ENCODE data around the gene LIPC.

The LIPC gene

DNA sequence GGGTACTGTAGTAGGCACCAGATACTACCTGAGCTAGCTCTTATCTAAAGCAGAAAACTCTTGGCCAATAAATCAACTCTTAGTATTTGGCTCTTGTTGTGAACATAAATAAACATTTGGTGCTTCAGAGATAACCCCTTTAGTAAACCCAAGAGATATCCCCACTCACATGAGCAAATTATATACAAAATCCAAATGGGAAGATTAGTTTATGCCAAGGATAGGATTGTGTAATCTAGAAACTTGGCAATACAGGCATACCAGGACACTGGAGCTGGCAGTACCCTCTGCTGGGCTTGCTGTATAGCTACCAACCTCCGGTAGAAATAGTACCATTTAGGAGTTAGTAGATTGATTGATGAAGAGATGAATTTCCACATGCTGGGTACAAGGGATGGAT, 127.0 kb downstream of the LIPC start:
- H3K27ac ChIP-seq, result no peak overlapping the region
- TF ChIP-seq ZFX (IDR thresholded peaks at IDR 0.05; ENCODE audit: borderline replicate concordance), result no peak
- TF ChIP-seq, protein P1, sequence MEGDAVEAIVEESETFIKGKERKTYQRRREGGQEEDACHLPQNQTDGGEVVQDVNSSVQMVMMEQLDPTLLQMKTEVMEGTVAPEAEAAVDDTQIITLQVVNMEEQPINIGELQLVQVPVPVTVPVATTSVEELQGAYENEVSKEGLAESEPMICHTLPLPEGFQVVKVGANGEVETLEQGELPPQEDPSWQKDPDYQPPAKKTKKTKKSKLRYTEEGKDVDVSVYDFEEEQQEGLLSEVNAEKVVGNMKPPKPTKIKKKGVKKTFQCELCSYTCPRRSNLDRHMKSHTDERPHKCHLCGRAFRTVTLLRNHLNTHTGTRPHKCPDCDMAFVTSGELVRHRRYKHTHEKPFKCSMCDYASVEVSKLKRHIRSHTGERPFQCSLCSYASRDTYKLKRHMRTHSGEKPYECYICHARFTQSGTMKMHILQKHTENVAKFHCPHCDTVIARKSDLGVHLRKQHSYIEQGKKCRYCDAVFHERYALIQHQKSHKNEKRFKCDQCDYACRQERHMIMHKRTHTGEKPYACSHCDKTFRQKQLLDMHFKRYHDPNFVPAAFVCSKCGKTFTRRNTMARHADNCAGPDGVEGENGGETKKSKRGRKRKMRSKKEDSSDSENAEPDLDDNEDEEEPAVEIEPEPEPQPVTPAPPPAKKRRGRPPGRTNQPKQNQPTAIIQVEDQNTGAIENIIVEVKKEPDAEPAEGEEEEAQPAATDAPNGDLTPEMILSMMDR (IDR thresholded peaks at IDR 0.05), result no peak

DNA sequence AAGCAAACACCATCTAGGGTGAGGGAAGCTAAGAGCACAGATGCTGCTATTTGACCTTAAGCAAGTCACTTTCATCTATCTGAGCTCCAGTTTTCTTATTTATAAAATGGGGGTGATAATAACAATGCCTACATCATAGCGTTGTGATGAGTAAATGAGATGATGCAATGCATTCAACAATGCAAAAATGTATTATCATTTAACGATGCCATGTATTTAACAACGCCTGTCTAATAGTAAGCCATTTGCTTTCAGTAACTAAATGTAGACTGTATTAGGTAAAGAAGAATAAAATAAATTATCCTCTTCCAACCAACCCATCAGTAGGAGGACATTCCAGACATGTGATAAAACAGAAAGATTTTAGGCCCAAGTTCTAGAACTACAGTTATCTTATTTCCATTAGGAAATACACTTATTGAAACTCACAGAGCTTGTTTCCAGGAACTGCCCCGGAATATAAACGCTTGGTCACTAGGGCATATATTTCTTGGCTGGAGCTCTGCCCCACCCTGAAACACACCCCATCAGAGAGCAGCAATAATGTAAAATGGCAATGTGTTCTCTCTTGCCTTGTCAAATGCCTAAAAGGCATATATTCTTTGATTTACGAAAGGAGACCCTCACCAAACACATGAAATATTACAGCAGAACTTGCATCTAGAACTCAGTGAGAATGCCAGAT, 128.3 kb downstream of the LIPC start:
- no peak overlapping the region for H3K27ac ChIP-seq
- TF ChIP-seq, protein P1 (IDR thresholded peaks at IDR 0.05), result no peak
- no peak for TF ChIP-seq ZFX (IDR thresholded peaks at IDR 0.05; ENCODE audit: borderline replicate concordance)

DNA sequence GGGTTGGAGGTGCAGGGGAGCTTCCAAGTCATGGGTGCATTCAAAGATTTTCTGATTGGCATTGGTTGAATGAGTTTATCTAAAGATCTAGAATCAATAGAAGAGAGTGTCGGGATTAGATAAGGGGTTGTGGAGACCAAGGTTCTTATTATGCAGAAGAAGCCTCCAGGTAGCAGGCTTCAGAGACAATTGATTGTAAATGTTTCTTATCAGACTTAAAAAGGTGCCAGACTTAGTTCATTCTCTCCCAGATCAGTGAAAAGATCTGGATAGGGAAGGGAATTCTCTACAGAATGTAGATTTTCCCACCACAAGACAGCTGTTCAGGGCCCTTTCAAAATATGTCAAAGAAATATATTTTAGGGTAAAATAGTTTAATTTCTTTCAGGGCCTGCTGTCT, 129.5 kb downstream of the LIPC start:
- no peak overlapping the region for H3K27ac ChIP-seq
- no peak for TF ChIP-seq ZFX (IDR thresholded peaks at IDR 0.05; ENCODE audit: borderline replicate concordance)
- TF ChIP-seq, protein P1 (IDR thresholded peaks at IDR 0.05), result no peak

DNA sequence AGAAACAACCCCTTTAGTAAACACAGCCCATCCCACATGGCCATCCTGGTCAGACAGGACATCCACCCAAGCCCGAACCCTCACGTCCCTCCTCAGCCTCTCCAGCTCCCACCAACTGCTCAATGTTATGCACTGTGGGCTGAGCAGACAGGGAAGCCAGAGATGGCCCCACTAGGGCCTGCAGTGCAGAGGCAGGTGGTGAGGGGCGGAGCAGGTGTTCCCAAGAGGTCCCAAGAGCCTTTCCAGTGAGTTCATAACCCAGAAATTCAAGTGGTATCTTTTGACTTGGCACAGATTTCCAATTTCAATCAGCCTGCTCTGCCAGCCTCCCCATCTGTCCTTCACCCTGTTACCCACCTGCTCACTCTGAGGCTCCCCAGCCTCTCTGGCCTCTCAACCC, 130.3 kb downstream of the LIPC start:
- H3K27ac ChIP-seq, result no peak overlapping the region
- TF ChIP-seq, protein P1 (IDR thresholded peaks at IDR 0.05), result no peak
- no peak for TF ChIP-seq ZFX (IDR thresholded peaks at IDR 0.05; ENCODE audit: borderline replicate concordance)

DNA sequence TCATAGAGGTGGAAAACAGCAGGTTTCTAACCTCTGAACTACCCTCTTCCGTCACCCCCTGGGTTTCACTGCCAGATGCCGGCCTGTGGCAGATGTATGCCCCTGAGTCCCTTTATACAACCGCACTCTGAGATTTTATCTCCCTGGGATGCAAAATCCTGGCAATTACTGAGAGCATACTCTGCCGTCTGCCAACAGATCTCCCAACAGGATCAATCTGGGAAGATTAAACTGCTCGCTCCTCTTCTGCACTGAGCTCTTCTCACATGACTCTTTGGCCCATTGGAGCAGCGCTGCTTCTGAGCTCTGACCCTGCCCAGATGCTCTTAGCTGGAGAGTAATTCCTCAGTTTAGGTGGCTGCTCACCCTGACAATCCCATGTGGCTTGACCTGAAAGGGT, 133.2 kb downstream of the LIPC start:
- TF ChIP-seq ZFX (IDR thresholded peaks at IDR 0.05; ENCODE audit: borderline replicate concordance), result no peak
- no peak overlapping the region for H3K27ac ChIP-seq

DNA sequence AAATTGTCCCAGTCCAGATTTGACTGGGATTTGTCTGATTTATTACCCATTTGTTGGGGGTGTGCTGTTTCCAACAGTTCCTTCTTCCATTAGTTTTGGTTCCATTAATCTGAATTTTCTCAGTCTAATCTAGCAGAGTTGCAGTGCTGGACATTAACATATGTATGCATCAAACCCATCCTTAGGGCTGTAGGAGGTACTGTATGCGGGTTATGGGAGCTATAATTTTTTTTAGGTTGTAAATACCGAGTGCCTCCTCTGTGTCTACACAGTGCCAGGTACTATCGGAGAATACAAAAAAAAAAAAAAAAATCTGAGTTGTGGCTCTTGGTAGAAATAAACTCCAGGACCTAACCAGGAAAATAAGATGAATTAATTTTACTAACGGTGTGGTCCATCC, 133.8 kb downstream of the LIPC start:
- no peak overlapping the region for H3K27ac ChIP-seq
- TF ChIP-seq, protein P1 (IDR thresholded peaks at IDR 0.05), result no peak
- no peak for TF ChIP-seq ZFX (IDR thresholded peaks at IDR 0.05; ENCODE audit: borderline replicate concordance)

DNA sequence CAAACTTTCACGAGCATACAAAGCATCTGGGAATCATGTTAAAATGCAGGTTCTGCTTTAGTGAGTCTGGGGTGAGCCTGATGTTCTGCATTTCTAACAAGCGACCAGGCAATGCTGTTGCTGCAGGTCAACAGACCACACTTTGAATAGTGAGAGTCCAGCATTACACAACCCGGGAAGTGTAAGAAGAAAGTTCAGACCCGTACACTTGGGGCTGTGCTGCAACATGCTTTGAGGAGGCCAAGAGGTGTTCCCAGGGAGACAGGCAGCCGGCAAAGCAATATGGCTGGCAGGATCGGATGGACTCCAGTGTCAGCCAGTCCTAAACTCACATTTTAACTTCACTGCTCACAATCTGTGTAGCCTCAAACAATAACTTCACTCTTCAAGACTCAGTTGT, 134.2 kb downstream of the LIPC start:
- TF ChIP-seq, protein P1 (IDR thresholded peaks at IDR 0.05), result no peak
- no peak for TF ChIP-seq ZFX (IDR thresholded peaks at IDR 0.05; ENCODE audit: borderline replicate concordance)
- H3K27ac ChIP-seq, result no peak overlapping the region

DNA sequence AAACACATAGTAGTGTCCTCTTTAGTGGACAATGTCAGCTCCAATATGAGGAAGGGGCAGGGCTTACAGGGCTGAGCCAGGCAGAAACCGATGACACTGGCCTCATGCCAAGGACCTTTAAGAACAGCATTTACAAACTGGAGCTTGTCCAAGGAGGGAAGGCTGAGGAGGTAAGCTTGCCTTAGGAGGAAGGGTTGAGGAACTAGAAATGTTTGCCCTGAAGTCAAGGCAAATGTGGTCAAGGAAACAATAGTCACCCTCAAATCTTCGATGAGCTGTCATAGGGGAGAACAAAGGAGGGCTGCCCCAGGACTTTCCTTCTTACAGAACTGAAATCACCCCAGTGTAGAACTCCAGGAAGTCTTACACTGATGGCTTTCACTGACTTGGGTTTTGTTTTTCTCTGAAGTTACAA, 136.4 kb downstream of the LIPC start:
- no peak overlapping the region for H3K27ac ChIP-seq
- TF ChIP-seq ZFX (IDR thresholded peaks at IDR 0.05; ENCODE audit: borderline replicate concordance), result no peak
- TF ChIP-seq, protein P1 (IDR thresholded peaks at IDR 0.05), result no peak
